Thyroid gland (tissue), 4 donors: ENCODE data around the gene ITGA2B.

ENCODE experiments used
- CTCF ChIP-seq, 6 experiments: fragments of 200-600 bp in 3 of 6; fragments of 450-650 bp in 3 of 6; sonication (generic) in 3 of 6; IDR thresholded peaks; one replicate each; pipeline ENCODE4 v1.5.1; 2016 to 2019; ENCODE audit warnings: antibody characterized with exemption in 6 of 6, mild to moderate bottlenecking in 2 of 6, inconsistent platforms in 1 of 6, moderate library complexity in 1 of 6
- POLR2A ChIP-seq, 2 donors: fragments of 450-650 bp; IDR thresholded peaks; one replicate each; pipeline ENCODE4 v1.6.1; 2017; ENCODE audit warnings: antibody characterized with exemption in 2 of 2, mild to moderate bottlenecking in 2 of 2, moderate library complexity in 1 of 2

GRCh38 chr17:44386182-44386525 is 3.3 kb downstream of the ITGA2B start:
- no peak for TF ChIP-seq POLR2A (IDR thresholded peaks at IDR 0.05)
- no peak for TF ChIP-seq CTCF (IDR thresholded peaks at IDR 0.05)
